HEK293 (cell line): ENCODE data around the gene LGALS7.

Experiments
- BCL11B ChIP-seq: fragments of 450-650 bp; formaldehyde crosslinking; IDR thresholded peaks from 2 replicates; pipeline ENCODE4 v1.5.1; 2016; ENCODE audit warnings: low read depth, missing biosample characterization, missing genetic modification characterization
- REPIN1 ChIP-seq: fragments of 450-650 bp; formaldehyde crosslinking; IDR thresholded peaks from 2 replicates; pipeline ENCODE4 v1.5.1; 2017; ENCODE audit warnings: missing biosample characterization, missing genetic modification characterization, low read depth
- SALL2 ChIP-seq: fragments of 450-650 bp; formaldehyde crosslinking; IDR thresholded peaks from 2 replicates; pipeline ENCODE4 v1.5.0; 2017; ENCODE audit warnings: missing biosample characterization, mild to moderate bottlenecking, missing genetic modification characterization, borderline replicate concordance
- ZBTB17 ChIP-seq: fragments of 450-650 bp; formaldehyde crosslinking; IDR thresholded peaks from 2 replicates; pipeline ENCODE4 v1.5.1; 2016; ENCODE audit warnings: missing biosample characterization, missing genetic modification characterization
- ZBTB21 ChIP-seq: fragments of 450-650 bp; formaldehyde crosslinking; IDR thresholded peaks from 2 replicates; pipeline ENCODE4 v1.5.1; 2017; ENCODE audit warnings: missing biosample characterization, missing genetic modification characterization
- ZFP69B ChIP-seq: fragments of 450-650 bp; formaldehyde crosslinking; IDR thresholded peaks from 2 replicates; pipeline ENCODE4 v1.5.1; 2016; ENCODE audit warnings: missing biosample characterization, missing genetic modification characterization
- ZNF133 ChIP-seq: fragments of 450-650 bp; formaldehyde crosslinking; IDR thresholded peaks from 2 replicates; pipeline ENCODE4 v1.5.1; 2016; ENCODE audit warnings: missing biosample characterization, missing genetic modification characterization
- ZNF146 ChIP-seq: fragments of 450-650 bp; formaldehyde crosslinking; IDR thresholded peaks from 2 replicates; pipeline ENCODE4 v1.5.1; 2016; ENCODE audit warnings: missing biosample characterization, missing genetic modification characterization
- ZNF155 ChIP-seq: fragments of 450-650 bp; formaldehyde crosslinking; IDR thresholded peaks from 2 replicates; pipeline ENCODE4 v1.5.1; 2016; ENCODE audit warnings: missing biosample characterization, missing genetic modification characterization
- ZNF19 ChIP-seq: fragments of 450-650 bp; formaldehyde crosslinking; IDR thresholded peaks from 2 replicates; pipeline ENCODE4; 2016; ENCODE audit warnings: missing biosample characterization, missing genetic modification characterization, low read depth
- ZNF211 ChIP-seq: fragments of 450-650 bp; formaldehyde crosslinking; IDR thresholded peaks from 2 replicates; pipeline ENCODE4 v1.5.1; 2016; ENCODE audit warnings: low read depth, missing biosample characterization, missing genetic modification characterization
- ZNF274 ChIP-seq, 2 experiments: fragments of 200-500 bp in 1 of 2; fragments of 450-650 bp in 1 of 2; sonication (Bioruptor generic) in 1 of 2; formaldehyde crosslinking in 1 of 2; IDR thresholded peaks; 2 replicates each; pipeline versions ENCODE4 v1.5.1 to v1.6.1; 2014 to 2016; ENCODE audit warnings: borderline replicate concordance in 1 of 2, inconsistent platforms in 1 of 2, low read length in 1 of 2, missing biosample characterization in 1 of 2, missing genetic modification characterization in 1 of 2
- ZNF311 ChIP-seq: fragments of 450-650 bp; formaldehyde crosslinking; IDR thresholded peaks from 2 replicates; pipeline ENCODE4 v1.5.1; 2017; ENCODE audit warnings: missing biosample characterization, missing genetic modification characterization, borderline replicate concordance
- ZNF354C ChIP-seq: fragments of 450-650 bp; formaldehyde crosslinking; IDR thresholded peaks from 2 replicates; pipeline ENCODE4 v1.5.1; 2016; ENCODE audit warnings: missing biosample characterization, missing genetic modification characterization, low read depth, borderline replicate concordance
- ZNF366 ChIP-seq: fragments of 450-650 bp; formaldehyde crosslinking; conservative IDR thresholded peaks from 2 replicates; pipeline ENCODE4 v1.5.1; 2016; ENCODE audit warnings: missing biosample characterization, missing genetic modification characterization
- ZNF514 ChIP-seq: fragments of 450-650 bp; formaldehyde crosslinking; IDR thresholded peaks from 2 replicates; pipeline ENCODE4 v1.5.1; 2016; ENCODE audit warnings: missing biosample characterization, missing genetic modification characterization
- ZNF561 ChIP-seq: fragments of 450-650 bp; IDR thresholded peaks from 2 replicates; pipeline ENCODE4 v1.5.1; 2018; ENCODE audit warnings: missing biosample characterization, missing genetic modification characterization, borderline replicate concordance
- ZNF623 ChIP-seq: fragments of 450-650 bp; formaldehyde crosslinking; IDR thresholded peaks from 2 replicates; pipeline ENCODE4 v1.5.1; 2016; ENCODE audit warnings: missing biosample characterization, missing genetic modification characterization
- ZNF626 ChIP-seq: fragments of 450-650 bp; sonication (Bioruptor Pico); formaldehyde crosslinking; IDR thresholded peaks from 2 replicates; pipeline ENCODE4 v1.5.1; 2018; ENCODE audit warnings: missing biosample characterization, missing genetic modification characterization, inconsistent platforms
- ZNF791 ChIP-seq: fragments of 450-650 bp; formaldehyde crosslinking; IDR thresholded peaks from 2 replicates; pipeline ENCODE4 v1.5.1; 2016; ENCODE audit warnings: missing biosample characterization, missing genetic modification characterization
- ZNF830 ChIP-seq: fragments of 450-650 bp; IDR thresholded peaks from 2 replicates; pipeline ENCODE4 v1.5.0; 2018; ENCODE audit warnings: missing biosample characterization, missing genetic modification characterization, low read depth, mild to moderate bottlenecking, moderate library complexity
- TF ChIP-seq, protein P1 (sequence below): fragments of 450-650 bp; formaldehyde crosslinking; IDR thresholded peaks from 2 replicates; pipeline ENCODE4 v1.5.1; 2016; ENCODE audit warnings: missing biosample characterization, missing genetic modification characterization, borderline replicate concordance
- TF ChIP-seq, protein P2 (sequence below): fragments of 450-650 bp; IDR thresholded peaks from 2 replicates; pipeline ENCODE4 v1.5.1; 2018; ENCODE audit warnings: missing biosample characterization, mild to moderate bottlenecking, missing genetic modification characterization
- TF ChIP-seq, protein P3 (sequence below): fragments of 450-650 bp; formaldehyde crosslinking; IDR thresholded peaks from 2 replicates; pipeline ENCODE4 v1.5.1; 2016; ENCODE audit warnings: missing biosample characterization, missing genetic modification characterization
- TF ChIP-seq, protein P4 (sequence below): fragments of 450-650 bp; formaldehyde crosslinking; IDR thresholded peaks from 2 replicates; pipeline ENCODE4 v1.5.1; 2016; ENCODE audit warnings: missing biosample characterization, missing genetic modification characterization
- TF ChIP-seq, protein P5 (sequence below): fragments of 450-650 bp; formaldehyde crosslinking; IDR thresholded peaks from 2 replicates; pipeline ENCODE4 v1.5.1; 2016; ENCODE audit warnings: missing biosample characterization, missing genetic modification characterization

Gene LGALS7

DNA sequence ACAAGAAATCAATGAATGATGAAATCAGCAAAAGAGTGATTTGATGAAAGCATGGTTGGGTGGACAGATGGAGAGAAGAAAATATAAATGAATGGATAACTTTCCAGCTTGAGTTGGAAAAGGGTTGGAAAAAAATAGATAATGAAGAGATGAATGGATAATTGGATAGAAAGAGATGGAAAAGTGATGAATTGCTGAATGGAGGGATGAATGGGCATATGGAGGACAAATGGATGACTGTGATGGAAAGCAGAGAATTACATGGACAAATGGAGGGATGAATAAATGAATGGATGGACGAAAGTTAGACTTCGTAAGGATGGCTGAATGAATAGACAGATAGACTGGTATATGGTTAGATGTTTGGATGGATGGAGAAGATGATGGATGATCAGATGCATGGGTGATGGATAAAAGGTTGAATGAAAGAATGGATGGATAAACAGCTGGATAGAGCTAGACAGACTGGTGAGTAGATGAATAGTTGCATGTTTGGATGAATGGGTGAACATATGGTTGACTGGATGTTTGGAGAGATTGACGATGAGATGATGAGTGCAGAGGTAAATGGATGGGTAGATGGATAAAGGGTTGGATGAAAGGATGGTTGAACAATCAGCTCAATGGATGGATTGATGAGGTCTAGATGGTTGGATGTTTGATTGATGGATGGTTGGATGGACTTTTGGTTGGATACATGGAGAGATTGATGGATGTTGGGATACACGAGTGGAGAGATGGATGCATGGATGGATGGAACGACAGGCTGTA, 27.4 kb upstream of the LGALS7 start (continued):
- TF ChIP-seq ZFP69B (tag by site-specific recombination), result no peak
- TF ChIP-seq ZNF354C (tag by site-specific recombination), result peak; percentile 5; the same call in 1 of the 2 replicates
- TF ChIP-seq SALL2 (tag by site-specific recombination), result no peak
- TF ChIP-seq BCL11B (tag by site-specific recombination), result no peak
- TF ChIP-seq REPIN1 (tag by site-specific recombination), result no peak
- TF ChIP-seq ZNF211 (tag by site-specific recombination), result 0 out of 2 replicates have a peak, but pooled peaks have one; percentile 17
- no peak for TF ChIP-seq ZNF514 (tag by site-specific recombination)
- no peak for TF ChIP-seq ZNF19 (tag by site-specific recombination)
- peak; percentile 98 for TF ChIP-seq ZNF366 (tag by site-specific recombination)
- TF ChIP-seq, protein P1, sequence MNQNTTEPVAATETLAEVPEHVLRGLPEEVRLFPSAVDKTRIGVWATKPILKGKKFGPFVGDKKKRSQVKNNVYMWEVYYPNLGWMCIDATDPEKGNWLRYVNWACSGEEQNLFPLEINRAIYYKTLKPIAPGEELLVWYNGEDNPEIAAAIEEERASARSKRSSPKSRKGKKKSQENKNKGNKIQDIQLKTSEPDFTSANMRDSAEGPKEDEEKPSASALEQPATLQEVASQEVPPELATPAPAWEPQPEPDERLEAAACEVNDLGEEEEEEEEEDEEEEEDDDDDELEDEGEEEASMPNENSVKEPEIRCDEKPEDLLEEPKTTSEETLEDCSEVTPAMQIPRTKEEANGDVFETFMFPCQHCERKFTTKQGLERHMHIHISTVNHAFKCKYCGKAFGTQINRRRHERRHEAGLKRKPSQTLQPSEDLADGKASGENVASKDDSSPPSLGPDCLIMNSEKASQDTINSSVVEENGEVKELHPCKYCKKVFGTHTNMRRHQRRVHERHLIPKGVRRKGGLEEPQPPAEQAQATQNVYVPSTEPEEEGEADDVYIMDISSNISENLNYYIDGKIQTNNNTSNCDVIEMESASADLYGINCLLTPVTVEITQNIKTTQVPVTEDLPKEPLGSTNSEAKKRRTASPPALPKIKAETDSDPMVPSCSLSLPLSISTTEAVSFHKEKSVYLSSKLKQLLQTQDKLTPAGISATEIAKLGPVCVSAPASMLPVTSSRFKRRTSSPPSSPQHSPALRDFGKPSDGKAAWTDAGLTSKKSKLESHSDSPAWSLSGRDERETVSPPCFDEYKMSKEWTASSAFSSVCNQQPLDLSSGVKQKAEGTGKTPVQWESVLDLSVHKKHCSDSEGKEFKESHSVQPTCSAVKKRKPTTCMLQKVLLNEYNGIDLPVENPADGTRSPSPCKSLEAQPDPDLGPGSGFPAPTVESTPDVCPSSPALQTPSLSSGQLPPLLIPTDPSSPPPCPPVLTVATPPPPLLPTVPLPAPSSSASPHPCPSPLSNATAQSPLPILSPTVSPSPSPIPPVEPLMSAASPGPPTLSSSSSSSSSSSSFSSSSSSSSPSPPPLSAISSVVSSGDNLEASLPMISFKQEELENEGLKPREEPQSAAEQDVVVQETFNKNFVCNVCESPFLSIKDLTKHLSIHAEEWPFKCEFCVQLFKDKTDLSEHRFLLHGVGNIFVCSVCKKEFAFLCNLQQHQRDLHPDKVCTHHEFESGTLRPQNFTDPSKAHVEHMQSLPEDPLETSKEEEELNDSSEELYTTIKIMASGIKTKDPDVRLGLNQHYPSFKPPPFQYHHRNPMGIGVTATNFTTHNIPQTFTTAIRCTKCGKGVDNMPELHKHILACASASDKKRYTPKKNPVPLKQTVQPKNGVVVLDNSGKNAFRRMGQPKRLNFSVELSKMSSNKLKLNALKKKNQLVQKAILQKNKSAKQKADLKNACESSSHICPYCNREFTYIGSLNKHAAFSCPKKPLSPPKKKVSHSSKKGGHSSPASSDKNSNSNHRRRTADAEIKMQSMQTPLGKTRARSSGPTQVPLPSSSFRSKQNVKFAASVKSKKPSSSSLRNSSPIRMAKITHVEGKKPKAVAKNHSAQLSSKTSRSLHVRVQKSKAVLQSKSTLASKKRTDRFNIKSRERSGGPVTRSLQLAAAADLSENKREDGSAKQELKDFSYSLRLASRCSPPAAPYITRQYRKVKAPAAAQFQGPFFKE (tag by site-specific recombination), result no peak
- TF ChIP-seq, protein P2, sequence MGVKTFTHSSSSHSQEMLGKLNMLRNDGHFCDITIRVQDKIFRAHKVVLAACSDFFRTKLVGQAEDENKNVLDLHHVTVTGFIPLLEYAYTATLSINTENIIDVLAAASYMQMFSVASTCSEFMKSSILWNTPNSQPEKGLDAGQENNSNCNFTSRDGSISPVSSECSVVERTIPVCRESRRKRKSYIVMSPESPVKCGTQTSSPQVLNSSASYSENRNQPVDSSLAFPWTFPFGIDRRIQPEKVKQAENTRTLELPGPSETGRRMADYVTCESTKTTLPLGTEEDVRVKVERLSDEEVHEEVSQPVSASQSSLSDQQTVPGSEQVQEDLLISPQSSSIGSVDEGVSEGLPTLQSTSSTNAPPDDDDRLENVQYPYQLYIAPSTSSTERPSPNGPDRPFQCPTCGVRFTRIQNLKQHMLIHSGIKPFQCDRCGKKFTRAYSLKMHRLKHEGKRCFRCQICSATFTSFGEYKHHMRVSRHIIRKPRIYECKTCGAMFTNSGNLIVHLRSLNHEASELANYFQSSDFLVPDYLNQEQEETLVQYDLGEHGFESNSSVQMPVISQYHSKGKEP, result no peak
- peak; percentile 100 for TF ChIP-seq ZBTB17 (tag by site-specific recombination)
- TF ChIP-seq, protein P3, sequence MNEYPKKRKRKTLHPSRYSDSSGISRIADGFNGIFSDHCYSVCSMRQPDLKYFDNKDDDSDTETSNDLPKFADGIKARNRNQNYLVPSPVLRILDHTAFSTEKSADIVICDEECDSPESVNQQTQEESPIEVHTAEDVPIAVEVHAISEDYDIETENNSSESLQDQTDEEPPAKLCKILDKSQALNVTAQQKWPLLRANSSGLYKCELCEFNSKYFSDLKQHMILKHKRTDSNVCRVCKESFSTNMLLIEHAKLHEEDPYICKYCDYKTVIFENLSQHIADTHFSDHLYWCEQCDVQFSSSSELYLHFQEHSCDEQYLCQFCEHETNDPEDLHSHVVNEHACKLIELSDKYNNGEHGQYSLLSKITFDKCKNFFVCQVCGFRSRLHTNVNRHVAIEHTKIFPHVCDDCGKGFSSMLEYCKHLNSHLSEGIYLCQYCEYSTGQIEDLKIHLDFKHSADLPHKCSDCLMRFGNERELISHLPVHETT (tag by site-specific recombination), result no peak
- TF ChIP-seq ZNF791 (tag by site-specific recombination), result peak; percentile 76
- TF ChIP-seq ZNF155 (tag by site-specific recombination), result peak; percentile 19; the same call in 1 of the 2 replicates
- no peak for TF ChIP-seq ZNF561 (tag by site-specific recombination)
- no peak for TF ChIP-seq ZNF274 (IDR thresholded peaks at IDR 0.05; ENCODE audit: low read length)
- TF ChIP-seq ZNF274 (tag by site-specific recombination; IDR thresholded peaks at IDR 0.05; ENCODE audit: borderline replicate concordance), result 0 out of 2 replicates have a peak, but pooled peaks have one; percentile 22
- TF ChIP-seq ZNF146 (tag by site-specific recombination), result no peak
- TF ChIP-seq, protein P4, sequence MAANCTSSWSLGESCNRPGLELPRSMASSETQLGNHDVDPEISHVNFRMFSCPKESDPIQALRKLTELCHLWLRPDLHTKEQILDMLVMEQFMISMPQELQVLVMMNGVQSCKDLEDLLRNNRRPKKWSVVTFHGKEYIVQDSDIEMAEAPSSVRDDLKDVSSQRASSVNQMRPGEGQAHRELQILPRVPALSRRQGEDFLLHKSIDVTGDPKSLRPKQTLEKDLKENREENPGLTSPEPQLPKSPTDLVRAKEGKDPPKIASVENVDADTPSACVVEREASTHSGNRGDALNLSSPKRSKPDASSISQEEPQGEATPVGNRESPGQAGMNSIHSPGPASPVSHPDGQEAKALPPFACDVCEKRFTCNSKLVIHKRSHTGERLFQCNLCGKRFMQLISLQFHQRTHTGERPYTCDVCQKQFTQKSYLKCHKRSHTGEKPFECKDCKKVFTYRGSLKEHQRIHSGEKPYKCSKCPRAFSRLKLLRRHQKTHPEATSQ, result no peak
- TF ChIP-seq, protein P5, sequence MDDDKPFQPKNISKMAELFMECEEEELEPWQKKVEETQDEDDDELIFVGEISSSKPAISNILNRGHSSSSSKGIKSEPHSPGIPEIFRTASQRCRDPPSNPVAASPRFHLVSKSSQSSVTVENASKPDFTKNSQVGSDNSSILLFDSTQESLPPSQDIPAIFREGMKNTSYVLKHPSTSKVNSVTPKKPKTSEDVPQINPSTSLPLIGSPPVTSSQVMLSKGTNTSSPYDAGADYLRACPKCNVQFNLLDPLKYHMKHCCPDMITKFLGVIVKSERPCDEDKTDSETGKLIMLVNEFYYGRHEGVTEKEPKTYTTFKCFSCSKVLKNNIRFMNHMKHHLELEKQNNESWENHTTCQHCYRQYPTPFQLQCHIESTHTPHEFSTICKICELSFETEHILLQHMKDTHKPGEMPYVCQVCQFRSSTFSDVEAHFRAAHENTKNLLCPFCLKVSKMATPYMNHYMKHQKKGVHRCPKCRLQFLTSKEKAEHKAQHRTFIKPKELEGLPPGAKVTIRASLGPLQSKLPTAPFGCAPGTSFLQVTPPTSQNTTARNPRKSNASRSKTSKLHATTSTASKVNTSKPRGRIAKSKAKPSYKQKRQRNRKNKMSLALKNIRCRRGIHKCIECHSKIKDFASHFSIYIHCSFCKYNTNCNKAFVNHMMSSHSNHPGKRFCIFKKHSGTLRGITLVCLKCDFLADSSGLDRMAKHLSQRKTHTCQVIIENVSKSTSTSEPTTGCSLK (tag by site-specific recombination), result peak; percentile 75
- TF ChIP-seq ZNF623, result no peak
- TF ChIP-seq ZBTB21 (tag by site-specific recombination), result no peak
- TF ChIP-seq ZNF133, result 0 out of 2 replicates have a peak, but pooled peaks have one; percentile 53
- TF ChIP-seq ZNF311, result peak; percentile 33; the same call in 1 of the 2 replicates
- TF ChIP-seq ZNF626 (tag by site-specific recombination), result no peak
- TF ChIP-seq ZNF830, result no peak
